Astrocyte of the hippocampus (primary cell): Measurements from ENCODE around the gene ARG2.

Source experiments
- DNase-seq: peaks from one replicate; pipeline ENCODE4 v3.0.0; 2011; ENCODE audit warnings: low read depth, low spot score

Gene ARG2

DNA sequence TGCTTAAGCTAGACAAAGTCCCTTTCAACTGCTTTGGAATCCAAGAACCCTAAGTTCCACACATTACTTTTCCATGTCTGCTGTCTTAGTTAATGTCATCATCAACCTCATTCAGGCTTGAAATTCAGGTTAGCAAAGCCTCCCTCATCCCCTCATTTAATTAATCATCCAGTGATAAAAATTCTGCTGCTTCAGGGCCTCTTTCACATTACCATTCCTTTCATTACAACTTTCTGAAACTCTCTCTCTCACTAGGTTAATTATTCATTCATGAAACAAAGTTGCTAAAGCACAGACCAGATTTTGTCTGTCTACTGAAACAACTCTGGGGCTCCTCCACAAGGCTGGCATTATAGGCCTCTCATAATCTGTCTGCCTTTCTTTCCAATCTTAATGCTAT is 64.1 kb downstream of the ARG2 start:
- no peak for DNase-seq

DNA sequence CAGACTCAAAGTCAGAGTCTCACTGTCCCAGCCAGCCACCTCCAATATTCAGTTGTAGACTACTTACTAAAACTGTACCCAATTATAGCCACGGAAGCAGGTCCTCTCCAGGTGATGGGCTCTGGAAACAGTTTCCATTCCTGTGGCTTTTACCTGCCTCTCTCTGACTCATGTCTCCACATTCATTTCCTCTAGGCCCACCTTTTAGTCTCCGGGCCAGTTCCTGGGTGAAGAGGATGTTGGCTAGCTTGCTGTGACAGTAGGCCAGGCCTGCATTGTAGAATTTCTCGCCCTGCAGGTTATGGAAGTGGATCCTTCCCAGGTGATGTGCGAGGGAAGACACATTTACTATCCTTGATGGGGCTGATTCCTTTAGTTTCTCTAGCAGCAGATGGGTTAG is 70.3 kb downstream of the ARG2 start:
- DNase-seq, result no peak

DNA sequence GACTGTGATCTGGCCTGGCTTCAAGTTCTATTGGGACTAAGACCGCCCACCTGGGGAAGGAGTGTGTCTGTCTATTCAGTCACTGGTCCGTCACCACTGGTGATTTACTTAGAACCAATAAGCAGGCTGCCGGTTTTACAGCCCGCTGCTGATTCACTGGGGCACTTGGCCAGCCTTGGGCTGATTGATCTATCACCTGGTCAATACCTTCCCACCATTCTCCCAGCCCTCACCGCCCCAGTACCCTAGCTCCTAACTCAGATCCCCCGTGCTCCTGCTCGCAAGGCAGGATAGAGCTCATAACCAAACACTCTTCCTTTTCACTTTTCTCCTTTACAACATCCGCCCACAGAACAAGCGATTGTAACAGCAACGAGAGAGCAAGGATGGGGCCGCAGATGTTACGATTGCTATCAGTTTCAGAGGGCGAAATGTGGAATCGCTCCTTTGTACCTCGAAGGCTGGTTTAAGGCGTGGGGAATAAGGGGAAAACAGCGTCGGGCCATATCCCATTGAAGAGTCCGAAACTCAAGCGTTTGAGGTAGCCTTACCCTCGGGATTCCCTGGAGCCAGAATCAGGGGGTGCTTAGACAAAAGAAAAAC is 75.2 kb downstream of the ARG2 start:
- peak; percentile 92 for DNase-seq

DNA sequence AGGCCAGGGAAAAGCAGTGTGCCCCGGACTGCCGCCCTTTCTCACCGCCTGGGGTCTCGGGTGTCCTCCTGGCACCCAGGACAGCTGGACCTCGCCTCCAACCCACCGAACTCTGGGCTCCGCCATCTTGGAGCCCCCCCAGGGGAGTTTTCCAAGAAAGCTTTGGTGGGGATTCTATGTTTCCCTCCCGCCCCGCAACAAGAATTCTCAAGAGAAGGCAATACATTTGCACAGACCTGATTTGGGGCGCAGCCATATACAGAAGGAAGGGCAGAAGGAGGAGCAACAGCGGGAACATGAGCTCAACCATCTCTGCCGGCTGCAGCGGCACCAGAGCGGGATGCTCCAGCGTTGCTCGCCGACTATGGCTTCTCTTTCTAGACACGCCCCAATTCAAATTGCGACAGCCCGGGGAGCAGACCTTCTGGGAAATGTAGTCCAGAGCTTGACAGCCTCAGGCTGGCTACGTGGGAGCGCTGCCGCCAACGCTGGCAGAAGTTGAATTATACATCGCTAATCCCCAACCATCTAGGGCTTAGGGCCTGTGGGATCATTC is 75.8 kb downstream of the ARG2 start, which contains the start of gene RDH11:
RDH11 (minus strand) TSS at position 371 of the 556 bp plus-strand sequence; CDS start at position 310, 61 bp downstream.
- peak; percentile 95 for DNase-seq

DNA sequence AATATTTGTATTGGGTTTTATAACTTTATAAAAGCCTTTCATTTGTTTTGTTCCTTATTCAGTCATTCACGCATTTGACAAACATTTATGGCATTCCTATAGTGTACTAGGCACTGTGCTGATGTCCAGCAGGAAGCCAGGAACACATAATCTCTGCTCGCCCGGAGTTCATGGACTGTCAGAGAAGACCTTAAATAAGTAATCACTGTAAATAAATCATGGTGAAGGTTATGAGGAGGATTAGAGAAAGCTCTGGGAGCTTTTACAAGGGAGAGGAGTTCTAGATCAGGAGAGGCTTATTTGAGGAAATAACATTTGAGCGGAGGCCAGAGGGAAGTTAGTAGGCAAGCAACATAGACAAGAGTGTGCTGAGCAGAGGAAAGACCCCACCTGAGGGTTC is 77.3 kb downstream of the ARG2 start:
- no peak for DNase-seq

DNA sequence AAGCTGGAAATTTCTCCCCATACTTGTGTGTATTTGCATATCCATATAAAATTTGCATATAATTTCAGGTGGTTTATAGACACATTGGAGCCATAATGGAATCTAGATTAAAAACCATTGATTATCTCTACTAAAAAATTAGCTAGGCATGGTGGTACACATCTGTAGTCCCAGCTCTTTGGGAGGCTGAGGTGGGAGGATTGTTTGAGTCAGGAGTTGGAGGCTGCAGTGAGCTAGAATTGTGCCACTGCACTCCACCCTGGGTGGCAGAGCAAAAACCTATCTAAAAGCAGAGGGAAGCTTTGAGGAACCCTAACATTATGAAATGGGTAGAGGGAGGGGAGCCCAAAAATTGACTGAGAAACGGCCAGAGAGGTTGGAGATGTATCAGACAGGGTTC is 78.5 kb downstream of the ARG2 start:
- no peak for DNase-seq
